NK-92 treated with Interleukin-12 subunit alpha and Interleukin-12 subunit beta, amount 100 ng/mL, for 24 hours (cell line): ENCODE results near the gene C1orf87.
"Not testable (repeated sequence)": the region's sequence is repeated elsewhere in the genome, so short reads cannot be mapped to it uniquely, and the experiment has no call there.

Source experiments
- DNase-seq: peaks from one replicate; lab custom pipeline; 2025; lab: John Stamatoyannopoulos, UW

The C1orf87 gene

DNA sequence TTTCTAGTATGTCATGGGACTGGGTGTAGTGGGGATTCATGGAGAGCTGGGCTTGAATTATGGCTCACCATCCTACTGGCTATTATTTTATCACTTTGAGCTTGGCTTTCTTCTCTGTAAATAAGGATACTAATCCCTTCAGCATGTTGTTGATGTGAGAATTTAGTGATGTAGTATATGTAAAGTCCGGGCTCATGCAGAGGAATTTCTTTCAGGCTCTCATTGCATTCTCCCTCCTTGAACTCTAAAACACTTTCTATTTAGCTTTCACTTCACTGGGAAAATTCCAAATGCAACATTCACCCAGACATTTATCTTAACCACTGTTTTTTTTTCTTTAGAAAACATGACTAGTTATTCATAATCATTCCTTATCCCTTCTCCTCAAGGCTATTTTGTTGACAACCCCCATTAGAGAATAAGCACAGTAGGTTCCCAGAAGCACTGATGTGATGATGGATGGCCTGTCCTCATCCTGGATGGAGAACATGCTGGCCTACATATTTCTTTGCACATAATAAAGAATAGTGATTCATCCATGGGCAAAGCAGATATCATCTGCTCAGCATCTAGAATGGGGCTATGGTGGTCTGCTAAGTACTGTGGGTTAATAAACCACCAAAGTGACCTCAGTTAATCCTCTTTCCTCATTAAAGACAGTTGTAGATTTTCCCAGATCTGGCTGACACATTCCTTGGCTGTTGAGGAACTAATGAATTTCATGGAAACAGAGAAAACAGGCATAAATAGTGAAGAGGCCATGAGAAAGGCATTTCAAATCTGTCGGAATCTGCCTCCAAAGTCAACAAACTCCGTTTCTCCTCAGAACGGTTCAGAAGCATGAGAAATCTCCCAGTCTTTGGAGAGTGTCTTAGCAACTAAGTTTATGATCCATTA, 79.0 kb downstream of the C1orf87 start:
- DNase-seq = no peak

DNA sequence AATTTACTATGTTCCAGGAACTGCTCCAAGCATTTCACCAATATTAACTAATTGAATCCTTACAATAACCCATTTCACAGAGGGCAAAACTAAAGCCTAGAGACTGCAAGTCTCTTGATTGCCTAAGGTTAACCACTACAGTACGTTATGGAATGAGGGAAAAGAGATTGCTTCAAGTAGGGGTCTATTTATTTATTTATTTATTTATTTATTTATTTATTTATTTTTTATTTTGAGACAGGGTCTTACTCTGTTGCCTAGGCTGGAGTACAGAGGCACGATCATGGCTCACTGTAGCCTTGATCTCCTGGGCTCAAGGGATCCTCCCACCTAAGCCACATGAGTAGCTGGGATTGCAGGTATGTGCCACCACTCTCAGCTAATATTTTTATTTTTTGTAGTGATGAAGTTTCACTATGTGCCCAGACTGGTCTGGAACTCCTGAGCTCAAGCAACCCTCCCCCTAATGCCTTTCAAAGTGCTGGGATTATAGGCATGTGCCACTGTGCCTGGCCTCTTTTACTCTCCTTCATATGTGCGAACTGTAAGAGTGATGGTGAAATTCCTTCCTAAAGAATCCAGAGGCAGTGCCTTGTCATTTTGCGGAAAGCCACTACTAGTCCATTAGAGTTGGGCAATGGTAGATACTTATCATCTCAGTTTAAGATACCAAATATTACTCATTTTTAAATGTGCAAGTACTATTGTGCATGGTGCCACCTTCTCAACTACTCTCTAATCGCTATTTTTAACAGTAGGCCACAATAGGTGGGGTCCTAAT, 81.3 kb downstream of the C1orf87 start:
- no peak for DNase-seq

DNA sequence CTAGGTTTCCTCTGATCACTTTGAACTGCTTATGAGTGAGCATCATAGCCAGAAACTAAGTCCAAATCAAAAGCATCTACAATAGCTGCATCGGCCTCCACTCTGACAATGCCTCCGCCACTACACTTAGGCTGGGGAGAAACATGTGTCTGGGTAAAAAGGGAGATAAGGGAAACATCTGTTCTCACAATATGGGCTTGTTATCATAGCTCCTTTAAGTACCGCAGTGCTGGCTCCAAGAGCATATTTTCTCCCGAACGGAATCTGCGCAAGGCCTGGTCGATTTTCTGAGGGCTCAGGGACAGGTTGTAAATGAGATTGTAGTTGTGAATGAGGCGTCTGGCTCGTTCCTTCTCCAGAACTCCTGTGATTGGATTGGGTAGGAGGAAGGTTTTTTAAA, 83.1 kb downstream of the C1orf87 start:
- DNase-seq = no peak

GRCh38 chr1:59986516-59987310, 86.9 kb downstream of the C1orf87 start:
- DNase-seq = no peak

DNA sequence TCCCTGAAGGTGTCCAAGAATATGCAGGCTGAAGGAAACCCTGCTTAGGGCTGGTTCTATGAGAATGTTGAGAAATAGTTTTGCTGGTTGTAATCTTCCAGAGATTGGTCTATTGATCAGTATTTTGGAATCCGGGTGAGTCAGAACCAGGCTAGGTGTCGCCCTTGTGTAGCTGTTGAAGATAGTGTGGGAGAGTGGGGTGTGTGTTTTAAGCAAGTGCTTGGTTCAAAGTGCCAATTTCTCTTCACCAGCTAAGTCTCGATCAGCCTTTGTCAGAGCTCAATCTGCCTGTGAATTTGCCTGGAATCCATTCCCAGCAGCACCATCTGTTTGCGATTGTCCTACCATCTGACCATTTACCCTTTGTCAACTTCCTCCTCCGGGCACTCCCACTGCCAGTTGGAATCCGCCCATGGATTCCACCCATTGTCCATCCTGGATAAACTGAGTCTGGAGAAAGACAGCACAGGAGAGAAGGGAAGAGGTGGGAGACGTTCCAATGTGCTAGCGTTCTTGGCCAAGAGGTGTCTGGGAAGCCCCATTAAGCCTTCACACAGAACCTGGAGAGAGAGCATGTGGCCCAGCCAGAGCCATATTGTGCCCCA, 87.6 kb downstream of the C1orf87 start:
- DNase-seq = no peak

- DNase-seq = no peak
Measured at GRCh38 chr1:59979666-59980065, 93.9 kb downstream of the C1orf87 start.

DNA sequence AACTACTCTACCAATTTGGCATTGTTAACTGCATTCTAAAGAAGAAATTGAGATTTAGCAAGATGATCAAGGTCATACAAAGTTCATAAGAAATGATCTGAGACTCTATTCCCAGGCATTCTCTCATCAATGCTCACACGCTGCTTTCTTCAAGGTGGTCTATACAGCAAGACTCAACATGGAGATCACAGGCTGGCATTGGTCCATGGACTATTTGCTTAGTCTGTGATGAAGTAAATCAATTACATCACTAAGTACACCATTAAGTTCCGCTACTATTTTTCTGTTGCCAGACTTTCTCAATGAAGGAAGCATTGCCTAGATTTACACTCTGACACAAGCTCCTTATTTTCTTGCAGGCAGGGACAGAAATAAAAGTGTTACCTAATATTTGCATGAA, 95.1 kb downstream of the C1orf87 start:
- no peak for DNase-seq

GRCh38 chr1:59978026-59978425, 95.5 kb downstream of the C1orf87 start:
- no peak for DNase-seq

GRCh38 chr1:59977075-59977410, 96.5 kb downstream of the C1orf87 start:
- DNase-seq = no peak

GRCh38 chr1:59976194-59977074, 97.1 kb downstream of the C1orf87 start:
- no peak for DNase-seq

DNA sequence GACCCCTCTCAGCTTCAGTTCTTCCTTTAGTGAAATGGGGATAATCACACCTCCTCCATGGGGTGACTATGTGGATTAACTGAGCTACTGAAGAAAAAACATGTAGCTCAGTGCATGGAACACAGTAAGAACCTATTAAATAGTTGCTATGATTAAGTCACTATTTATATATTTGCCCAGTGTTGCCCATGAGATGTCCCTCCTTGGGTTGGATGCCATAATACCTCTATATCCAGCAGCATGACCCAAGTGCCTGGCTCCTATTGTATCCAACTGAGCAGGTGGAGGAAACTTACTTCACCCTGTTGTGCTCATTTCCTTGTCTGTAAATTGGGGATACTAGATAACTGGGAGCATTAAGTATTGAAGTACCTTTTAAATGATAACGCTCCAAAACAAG, 99.9 kb downstream of the C1orf87 start:
- no peak for DNase-seq

DNA sequence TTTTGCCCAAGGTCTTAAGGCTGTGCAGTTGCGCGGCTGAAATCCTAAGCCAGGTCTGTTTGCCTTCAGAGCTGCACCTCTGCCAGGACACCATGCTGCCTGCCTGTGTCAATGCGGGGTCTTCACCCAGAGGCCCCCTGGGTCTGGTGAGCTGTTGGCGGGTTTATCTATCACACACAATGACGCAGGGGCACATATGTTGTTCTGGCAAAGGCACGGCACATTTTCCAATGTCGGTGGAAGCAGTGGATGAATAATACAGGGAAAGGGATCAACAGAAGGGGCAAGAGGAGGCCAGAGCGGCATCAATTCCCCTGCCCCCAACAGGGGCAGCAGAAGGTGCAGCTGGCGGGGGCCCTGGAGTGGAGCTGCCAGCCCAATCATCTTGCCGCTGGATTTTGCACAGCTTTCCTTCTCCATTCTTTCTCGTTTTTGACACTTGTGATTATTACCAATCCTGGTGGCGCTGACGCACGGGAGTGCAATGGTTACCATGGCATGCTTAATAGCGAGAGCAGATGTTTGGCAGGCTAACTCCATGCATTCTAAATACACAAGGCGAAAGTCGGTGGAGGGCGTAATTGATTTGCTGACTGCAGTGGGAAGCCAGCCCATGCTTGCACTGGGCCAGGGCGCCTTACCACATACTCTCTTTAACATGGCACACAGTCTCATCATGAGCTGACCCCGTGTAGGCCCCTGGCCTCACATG, 101.2 kb downstream of the C1orf87 start:
- DNase-seq = no peak

DNA sequence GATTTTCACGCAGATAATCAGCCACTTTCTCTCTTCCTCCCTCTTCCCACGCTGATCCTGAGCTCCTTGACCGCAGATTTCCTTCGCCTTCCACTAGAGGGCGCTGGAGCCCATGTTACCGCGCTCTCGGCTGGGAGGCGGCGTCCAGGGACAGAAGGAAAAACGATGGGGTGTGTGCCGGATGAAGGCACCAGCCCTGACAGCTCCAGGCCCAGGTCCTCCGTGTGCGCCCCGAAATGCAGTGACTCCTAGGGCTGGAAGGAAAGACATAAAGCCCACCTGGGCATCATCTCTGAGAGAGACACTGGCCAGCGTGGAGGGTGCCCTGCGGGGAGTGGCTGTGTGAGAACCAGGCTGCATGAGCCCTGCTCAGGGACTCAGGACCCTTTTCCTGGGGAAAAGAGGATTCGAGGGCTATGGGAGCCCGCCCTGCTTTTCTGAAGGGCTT, 102.1 kb downstream of the C1orf87 start:
- DNase-seq = no peak

- not testable (repeated sequence) for DNase-seq
Measured at GRCh38 chr1:59969542-59970175, 103.9 kb downstream of the C1orf87 start.

- not testable (repeated sequence) for DNase-seq
Measured at GRCh38 chr1:59968746-59969145, 104.8 kb downstream of the C1orf87 start.

GRCh38 chr1:59967780-59968179, 105.8 kb downstream of the C1orf87 start:
- DNase-seq = no peak

DNA sequence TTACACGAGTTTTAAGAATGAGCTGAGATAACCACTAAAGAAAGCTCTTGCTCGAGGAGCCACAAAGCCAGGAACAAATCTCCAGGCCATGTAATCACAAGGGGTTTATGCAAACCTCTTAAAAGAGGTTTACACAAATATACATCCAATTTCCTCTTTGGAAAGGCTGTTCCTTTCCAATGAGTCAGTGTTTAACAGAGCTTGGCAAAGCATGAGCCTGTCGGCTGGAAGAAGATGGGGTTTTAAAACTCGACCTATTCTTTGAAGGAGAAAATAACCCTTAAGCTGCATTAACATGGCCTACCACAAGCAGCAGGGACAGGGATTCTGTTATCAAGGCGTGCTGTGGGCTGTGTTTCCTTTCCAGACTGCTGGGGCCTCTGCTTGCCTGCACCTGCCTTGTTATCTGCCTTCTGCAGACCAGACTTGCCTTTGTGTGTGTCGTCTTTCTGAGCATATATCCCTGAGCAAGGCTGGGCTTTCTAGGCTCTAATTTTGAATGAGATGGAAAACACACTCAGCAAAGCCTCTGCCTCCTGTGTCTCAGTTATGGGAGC, 106.4 kb downstream of the C1orf87 start:
- DNase-seq = no peak

DNA sequence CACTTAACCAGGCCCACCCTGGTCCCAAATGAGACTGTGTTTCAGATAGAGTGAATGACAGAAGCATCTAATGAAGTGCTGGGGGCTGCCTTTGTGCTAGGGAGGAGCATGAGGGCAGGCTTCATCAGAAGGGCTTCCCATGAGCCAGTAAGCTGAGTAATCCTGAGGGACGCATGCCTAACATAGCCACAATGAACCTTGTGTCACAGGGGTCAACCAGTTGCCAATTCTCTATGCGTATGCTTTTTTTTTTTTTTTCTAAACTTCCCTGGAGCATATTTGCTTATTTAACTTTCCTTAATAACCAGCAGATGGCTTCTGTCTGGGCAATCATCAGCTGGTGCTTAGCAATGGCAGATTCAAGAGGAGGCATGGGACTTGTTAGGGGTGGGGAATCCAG, 121.5 kb downstream of the C1orf87 start:
- DNase-seq = no peak

- DNase-seq = no peak
Measured at GRCh38 chr1:59949648-59950047, 123.9 kb downstream of the C1orf87 start.

GRCh38 chr1:59948990-59949389, 124.6 kb downstream of the C1orf87 start:
- DNase-seq = no peak
